Activated B cell treated with CpG ODN at 0.5 μM for 24 hours (primary cell): ENCODE results near the gene C10orf62. TPM values are rescaled to one million over a fixed set of nuclear protein-coding genes. Genes with fewer than 3 reads are reported as not detected.

Source experiments
- ATAC-seq: fragments of 200-7000 bp; cut with Tn5 transposase; one replicate; pipeline ENCODE4 v1.10.0; 2021; ENCODE audit warnings: low read depth, mild to moderate bottlenecking, moderate library complexity
- CTCF ChIA-PET: fragments of 350-600 bp; sonication (Branson Sonifier 250); formaldehyde crosslinking; loops from one replicate; lab custom pipeline; 2021; ENCODE audit warnings: antibody characterized with exemption; lab: Charles Lee
- POLR2A ChIA-PET: fragments of 350-600 bp; sonication (Branson Sonifier 250); formaldehyde crosslinking; loops from one replicate; lab custom pipeline; 2021; ENCODE audit warnings: antibody characterized with exemption; lab: Charles Lee
- DNase-seq: peaks from one replicate; pipeline ENCODE4 v3.0.0; 2022
- H3K27ac Mint-ChIP-seq: one replicate; pipeline ENCODE4 v1.8.0; 2020; ENCODE audit warnings: mixed read lengths
- H3K27me3 Mint-ChIP-seq: one replicate; pipeline ENCODE4 v1.8.0; 2021; ENCODE audit warnings: mixed read lengths
- H3K36me3 Mint-ChIP-seq: one replicate; pipeline ENCODE4 v1.8.0; 2021; ENCODE audit warnings: low read depth, mixed read lengths
- H3K4me1 Mint-ChIP-seq: one replicate; pipeline ENCODE4 v1.8.0; 2021; ENCODE audit warnings: mixed read lengths
- H3K4me3 Mint-ChIP-seq: one replicate; pipeline ENCODE4 v1.8.0; 2020; ENCODE audit warnings: mild to moderate bottlenecking, mixed read lengths
- H3K9me3 Mint-ChIP-seq: one replicate; pipeline ENCODE4 v1.8.0; 2020; ENCODE audit warnings: mixed read lengths
- CTCF ChIP-seq: fragments of 200-600 bp; IDR thresholded peaks from one replicate; pipeline ENCODE4 v1.8.0; 2022; ENCODE audit warnings: antibody characterized with exemption, mild to moderate bottlenecking
- intact Hi-C: fragments of 100-400 bp; cut with micrococcal nuclease; formaldehyde crosslinking; loops from one replicate; pipeline ENCODE4 v1.15.1; 2024
- total RNA-seq: library from RNA; stranded (reverse); gene quantifications from 2 replicates; pipeline ENCODE4 v1.2.3, GENCODE V29; 2022

The C10orf62 gene
- total RNA-seq, 1 donor from 2014 or later: not detected

- no peak for TF ChIP-seq CTCF
- ChIA-PET POLR2A (no interaction called here), CTCF (no interaction called here)
- no peaks in the 10 kb centered on the region for H3K4me1 Mint-ChIP-seq
- H3K4me3 Mint-ChIP-seq: no peak overlapping the region
- ATAC-seq: no peak
- H3K36me3 Mint-ChIP-seq: no peaks in the 10 kb centered on the region
- no peak overlapping the region for H3K27ac Mint-ChIP-seq
- no peak for DNase-seq
- H3K9me3 Mint-ChIP-seq: no peaks in the 10 kb centered on the region
- no peaks in the 10 kb centered on the region for H3K27me3 Mint-ChIP-seq
- intact Hi-C loops: no loop called here
These were observed 29.2 kb downstream of the C10orf62 start for GRCh38 chr10:97618733-97619132.

- no peaks in the 10 kb centered on the region for H3K36me3 Mint-ChIP-seq
- H3K9me3 Mint-ChIP-seq: no peaks in the 10 kb centered on the region
- intact Hi-C loops: no loop called here
- H3K4me3 Mint-ChIP-seq: no peak overlapping the region
- no peak for DNase-seq
- ChIA-PET POLR2A (no interaction called here), CTCF (no interaction called here)
- no peak for ATAC-seq
- H3K27me3 Mint-ChIP-seq: no peaks in the 10 kb centered on the region
- TF ChIP-seq CTCF: no peak
- H3K4me1 Mint-ChIP-seq: no peaks in the 10 kb centered on the region
- no peak overlapping the region for H3K27ac Mint-ChIP-seq
These were observed 33.8 kb downstream of the C10orf62 start for GRCh38 chr10:97623277-97623676.

GRCh38 chr10:97627731-97628130 is 38.2 kb downstream of the C10orf62 start:
- DNase-seq (no peak), ATAC-seq (no peak)
- intact Hi-C loops: no loop called here
- H3K27ac Mint-ChIP-seq: no peak overlapping the region
- no peaks in the 10 kb centered on the region for H3K9me3 Mint-ChIP-seq
- no peak overlapping the region for H3K4me3 Mint-ChIP-seq
- POLR2A ChIA-PET: no interaction called here
- CTCF ChIA-PET: no interaction called here
- TF ChIP-seq CTCF: no peak
- H3K4me1 Mint-ChIP-seq: peaks cover 5% of the 10 kb centered on the region
- H3K27me3 Mint-ChIP-seq: no peaks in the 10 kb centered on the region
- no peaks in the 10 kb centered on the region for H3K36me3 Mint-ChIP-seq

GRCh38 chr10:97628228-97628627 is 38.7 kb downstream of the C10orf62 start:
- intact Hi-C loops: no loop called here
- ChIA-PET CTCF (no interaction called here), POLR2A (no interaction called here)
- Mint-ChIP-seq H3K36me3 (peaks cover 3% of the 10 kb centered on the region), H3K4me3 (no peak overlapping the region), H3K9me3 (no peaks in the 10 kb centered on the region), H3K4me1 (peaks cover 9% of the 10 kb centered on the region), H3K27me3 (no peaks in the 10 kb centered on the region), H3K27ac (no peak overlapping the region)
- TF ChIP-seq CTCF: no peak
- ATAC-seq: no peak
- DNase-seq: no peak

GRCh38 chr10:97629289-97629688 is 39.8 kb downstream of the C10orf62 start:
- Mint-ChIP-seq H3K9me3 (no peaks in the 10 kb centered on the region), H3K27ac (no peak overlapping the region), H3K4me3 (no peak overlapping the region), H3K4me1 (peaks cover 16% of the 10 kb centered on the region), H3K27me3 (no peaks in the 10 kb centered on the region), H3K36me3 (peaks cover 5% of the 10 kb centered on the region)
- TF ChIP-seq CTCF: no peak
- ChIA-PET POLR2A (no interaction called here), CTCF (no interaction called here)
- intact Hi-C loops: no loop called here
- ATAC-seq (no peak), DNase-seq (no peak)
